Measurements from ENCODE around the gene KRT78. TPM values are rescaled to one million over a fixed set of nuclear protein-coding genes. Genes with fewer than 3 reads are reported as not detected.
A peak's percentile ranks its signal among the peaks of the same experiment; 100 is the strongest.

The KRT78 gene
- polyA plus RNA-seq, 3 donors, result not detected

GRCh38 chr12:52818887-52819420, 29.8 kb downstream of the KRT78 start:
- H3K27me3 ChIP-seq (ENCODE audit: control insufficient read depth in 2 of 2, insufficient read depth in 2 of 2, low read length in 2 of 2), result no peaks in the 10 kb centered on the region
- H2AFZ ChIP-seq (ENCODE audit: insufficient read depth, low read depth, low read length, poor library complexity, severe bottlenecking), result no peak overlapping the region
- H3K27ac ChIP-seq (ENCODE audit: low read depth in 1 of 2, low read length in 2 of 2), result no peak overlapping the region
- no peak overlapping the region for H3K9ac ChIP-seq (ENCODE audit: insufficient read depth, low read length, poor library complexity, severe bottlenecking)
- H3K79me2 ChIP-seq (ENCODE audit: insufficient read depth, low read length), result no peaks in the 10 kb centered on the region
- no peaks in the 10 kb centered on the region for H3K9me3 ChIP-seq (replicated peaks in 1 of 2; ENCODE audit: control insufficient read depth in 1 of 2, insufficient read depth in 1 of 2, low read length in 2 of 2)
- intact Hi-C loops (cut with micrococcal nuclease), result no loop called here
- Mint-ChIP-seq H3K27ac (no peak overlapping the region), H3K4me3 (no peak overlapping the region), H3K27me3 (ENCODE audit: low read depth in 3 of 3) (peaks cover 4 to 9% (median 5%) of the 10 kb centered on the region in 3 donors), H3K9me3 (no peaks in the 10 kb centered on the region), H3K4me1 (no peaks in the 10 kb centered on the region), H3K36me3 (no peaks in the 10 kb centered on the region)
- no peaks in the 10 kb centered on the region for H3K4me1 ChIP-seq (ENCODE audit: control insufficient read depth in 1 of 2, insufficient read depth in 2 of 2, low read length in 2 of 2)
- TF ChIP-seq CTCF (IDR thresholded peaks at IDR 0.05), result no peak
- 58% methylated on average over 3 of the region's 7 CpGs for WGBS (ENCODE audit: insufficient coverage)
- H3K4me2 ChIP-seq (replicated peaks; ENCODE audit: extremely low read depth, low read length, poor library complexity, severe bottlenecking), result no peak overlapping the region
- H3K4me3 ChIP-seq (replicated peaks in 1 of 3; ENCODE audit: low read depth in 2 of 3, low read length in 3 of 3), result no peak overlapping the region
- no peaks in the 10 kb centered on the region for H4K20me1 ChIP-seq (ENCODE audit: insufficient read depth, low read length)
- DNase-seq, result no peak
- H3K36me3 ChIP-seq (replicated peaks in 1 of 2; ENCODE audit: control insufficient read depth in 1 of 2, insufficient read depth in 2 of 2, low read length in 2 of 2), result no peaks in the 10 kb centered on the region

- no peaks in the 10 kb centered on the region for H3K9me3 Mint-ChIP-seq
- Histone ChIP-seq H3K9ac (ENCODE audit: insufficient read depth, low read length, poor library complexity, severe bottlenecking) (no peak overlapping the region), H3K4me1 (ENCODE audit: control insufficient read depth in 1 of 2, insufficient read depth in 2 of 2, low read length in 2 of 2) (no peaks in the 10 kb centered on the region)
Measured at GRCh38 chr12:52818388-52818787, 30.4 kb downstream of the KRT78 start.

More at GRCh38 chr12:52818388-52818787, 30.4 kb downstream of the KRT78 start:
- Histone ChIP-seq H3K4me3 (replicated peaks in 1 of 3; ENCODE audit: low read depth in 2 of 3, low read length in 3 of 3) (no peak overlapping the region), H3K9me3 (replicated peaks in 1 of 2; ENCODE audit: control insufficient read depth in 1 of 2, insufficient read depth in 1 of 2, low read length in 2 of 2) (no peaks in the 10 kb centered on the region), H3K36me3 (replicated peaks in 1 of 2; ENCODE audit: control insufficient read depth in 1 of 2, insufficient read depth in 2 of 2, low read length in 2 of 2) (no peaks in the 10 kb centered on the region), H2AFZ (ENCODE audit: insufficient read depth, low read depth, low read length, poor library complexity, severe bottlenecking) (no peak overlapping the region), H4K20me1 (ENCODE audit: insufficient read depth, low read length) (no peaks in the 10 kb centered on the region), H3K27ac (ENCODE audit: low read depth in 1 of 2, low read length in 2 of 2) (no peak overlapping the region), H3K79me2 (ENCODE audit: insufficient read depth, low read length) (no peaks in the 10 kb centered on the region), H3K27me3 (ENCODE audit: control insufficient read depth in 2 of 2, insufficient read depth in 2 of 2, low read length in 2 of 2) (no peaks in the 10 kb centered on the region), H3K4me2 (replicated peaks; ENCODE audit: extremely low read depth, low read length, poor library complexity, severe bottlenecking) (no peak overlapping the region)
- H3K4me1 Mint-ChIP-seq, result no peaks in the 10 kb centered on the region
- intact Hi-C loops (cut with micrococcal nuclease), result no loop called here
- DNase-seq, result no peak
- 80% methylated on average over 1 of the region's 7 CpGs for WGBS (ENCODE audit: insufficient coverage)
- peak overlapping the region in 1 of 7 donors; percentile 13 for H3K27ac Mint-ChIP-seq
- no peaks in the 10 kb centered on the region for H3K36me3 Mint-ChIP-seq
- TF ChIP-seq CTCF (IDR thresholded peaks at IDR 0.05), result no peak
- no peak overlapping the region for H3K4me3 Mint-ChIP-seq
- H3K27me3 Mint-ChIP-seq (ENCODE audit: low read depth in 3 of 3), result peaks cover 4 to 9% (median 5%) of the 10 kb centered on the region in 3 donors

All from CD14-positive monocyte (primary cell).